ENCODE results near the gene CDC5L.

Gene CDC5L

DNA sequence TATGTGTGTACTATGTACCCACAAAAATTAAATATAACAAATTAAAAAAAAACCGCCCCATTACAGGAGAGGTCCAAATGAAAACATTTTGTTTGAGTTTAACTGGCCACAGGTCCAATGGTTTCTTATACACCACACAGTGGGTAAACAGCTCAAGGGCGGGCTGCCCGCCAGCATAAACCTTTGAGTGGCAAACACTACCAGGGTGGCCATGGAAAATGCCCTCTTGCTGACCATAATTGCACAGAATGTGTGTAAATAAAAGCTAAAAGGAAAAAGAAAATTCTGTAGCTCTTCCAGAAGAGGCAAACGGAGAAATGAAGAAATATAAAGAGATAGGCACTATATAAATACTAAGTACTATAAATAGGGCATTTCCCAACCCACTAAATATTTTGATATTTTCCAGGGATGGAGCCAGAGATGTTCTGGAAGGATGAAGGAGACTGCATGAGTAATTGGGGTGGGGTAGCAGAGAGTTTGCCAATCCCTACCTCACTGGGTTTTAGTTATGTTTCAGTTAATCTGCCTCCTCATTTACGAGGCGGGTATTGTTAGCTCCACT lies 1.1 kb upstream of the CDC5L start:
- H3K4me3 ChIP-seq (ENCODE audit: severe bottlenecking), result peak overlapping the region; percentile 69
- no peaks in the 10 kb centered on the region for H3K9me3 ChIP-seq (ENCODE audit: severe bottlenecking)
- DNase-seq (ENCODE audit: low spot score), result no peak
- peak; percentile 4; the same call in 2 of the 3 replicates for ATAC-seq (ENCODE audit: low read depth)
- peaks cover 4% of the 10 kb centered on the region for H3K4me1 ChIP-seq (ENCODE audit: insufficient read depth, poor library complexity, severe bottlenecking)
- H3K27ac ChIP-seq (ENCODE audit: poor library complexity, severe bottlenecking), result peak overlapping the region; percentile 82
- H3K36me3 ChIP-seq (ENCODE audit: low read depth), result peaks cover 22% of the 10 kb centered on the region
- TF ChIP-seq, protein P1, sequence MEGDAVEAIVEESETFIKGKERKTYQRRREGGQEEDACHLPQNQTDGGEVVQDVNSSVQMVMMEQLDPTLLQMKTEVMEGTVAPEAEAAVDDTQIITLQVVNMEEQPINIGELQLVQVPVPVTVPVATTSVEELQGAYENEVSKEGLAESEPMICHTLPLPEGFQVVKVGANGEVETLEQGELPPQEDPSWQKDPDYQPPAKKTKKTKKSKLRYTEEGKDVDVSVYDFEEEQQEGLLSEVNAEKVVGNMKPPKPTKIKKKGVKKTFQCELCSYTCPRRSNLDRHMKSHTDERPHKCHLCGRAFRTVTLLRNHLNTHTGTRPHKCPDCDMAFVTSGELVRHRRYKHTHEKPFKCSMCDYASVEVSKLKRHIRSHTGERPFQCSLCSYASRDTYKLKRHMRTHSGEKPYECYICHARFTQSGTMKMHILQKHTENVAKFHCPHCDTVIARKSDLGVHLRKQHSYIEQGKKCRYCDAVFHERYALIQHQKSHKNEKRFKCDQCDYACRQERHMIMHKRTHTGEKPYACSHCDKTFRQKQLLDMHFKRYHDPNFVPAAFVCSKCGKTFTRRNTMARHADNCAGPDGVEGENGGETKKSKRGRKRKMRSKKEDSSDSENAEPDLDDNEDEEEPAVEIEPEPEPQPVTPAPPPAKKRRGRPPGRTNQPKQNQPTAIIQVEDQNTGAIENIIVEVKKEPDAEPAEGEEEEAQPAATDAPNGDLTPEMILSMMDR (IDR thresholded peaks at IDR 0.05; ENCODE audit: poor library complexity, severe bottlenecking), result no peak
- H3K27me3 ChIP-seq (ENCODE audit: insufficient read depth, poor library complexity, severe bottlenecking), result no peaks in the 10 kb centered on the region

DNA sequence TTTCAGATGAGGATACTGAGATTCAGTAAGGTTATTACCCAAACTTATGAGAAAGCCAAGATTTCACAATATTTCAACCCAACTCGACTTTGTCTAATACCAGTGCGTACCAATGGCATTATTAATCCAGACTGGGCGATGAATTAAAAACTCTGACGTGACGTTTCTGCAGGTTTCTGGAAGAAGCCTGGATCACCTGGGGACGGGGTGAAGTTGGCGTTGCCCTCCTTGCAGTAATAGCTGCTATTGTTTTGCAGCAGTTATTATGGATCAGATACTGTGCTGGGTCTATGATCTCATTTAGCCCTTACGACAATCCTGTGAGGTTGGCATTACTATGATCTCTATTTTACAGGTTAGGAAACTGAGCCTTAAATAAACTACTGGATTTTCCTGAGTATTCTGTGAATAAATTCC lies 569 bp upstream of the CDC5L start:
- Histone ChIP-seq H3K4me1 (ENCODE audit: insufficient read depth, poor library complexity, severe bottlenecking) (peaks cover 4% of the 10 kb centered on the region), H3K9me3 (ENCODE audit: severe bottlenecking) (no peaks in the 10 kb centered on the region), H3K27me3 (ENCODE audit: insufficient read depth, poor library complexity, severe bottlenecking) (no peaks in the 10 kb centered on the region), H3K4me3 (ENCODE audit: severe bottlenecking) (peak overlapping the region; percentile 69), H3K36me3 (ENCODE audit: low read depth) (peaks cover 27% of the 10 kb centered on the region), H3K27ac (ENCODE audit: poor library complexity, severe bottlenecking) (peak overlapping the region; percentile 82)
- peak; percentile 30 for ATAC-seq (ENCODE audit: low read depth)
- DNase-seq (ENCODE audit: low spot score), result no peak
- TF ChIP-seq, protein P1 (IDR thresholded peaks at IDR 0.05; ENCODE audit: poor library complexity, severe bottlenecking), result no peak

DNA sequence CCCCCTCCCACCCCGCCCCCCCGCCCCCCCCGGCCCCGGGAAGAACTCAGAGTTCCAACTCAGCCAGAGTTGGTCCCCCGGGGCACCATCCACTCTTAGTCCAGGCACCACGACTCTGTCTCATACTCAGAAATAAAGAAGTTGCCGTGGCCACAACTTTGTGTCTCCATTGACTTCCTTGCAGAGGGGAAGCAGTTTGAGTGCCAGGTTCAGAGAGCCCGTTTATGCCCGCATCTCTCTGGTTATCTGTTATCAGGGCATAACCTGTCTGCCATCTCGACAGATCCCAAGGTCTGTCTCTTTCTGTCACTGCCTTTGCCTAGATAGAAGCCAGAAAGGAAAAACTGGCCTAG lies 605 bp downstream of the CDC5L start:
- ATAC-seq (ENCODE audit: low read depth) (no peak), DNase-seq (ENCODE audit: low spot score) (no peak)
- TF ChIP-seq, protein P1 (IDR thresholded peaks at IDR 0.05; ENCODE audit: poor library complexity, severe bottlenecking), result no peak
- peak overlapping the region; percentile 69 for H3K4me3 ChIP-seq (ENCODE audit: severe bottlenecking)
- H3K27ac ChIP-seq (ENCODE audit: poor library complexity, severe bottlenecking), result peak overlapping the region; percentile 82
- H3K36me3 ChIP-seq (ENCODE audit: low read depth), result peaks cover 38% of the 10 kb centered on the region
- no peaks in the 10 kb centered on the region for H3K27me3 ChIP-seq (ENCODE audit: insufficient read depth, poor library complexity, severe bottlenecking)
- peaks cover 4% of the 10 kb centered on the region for H3K4me1 ChIP-seq (ENCODE audit: insufficient read depth, poor library complexity, severe bottlenecking)
- no peaks in the 10 kb centered on the region for H3K9me3 ChIP-seq (ENCODE audit: severe bottlenecking)

DNA sequence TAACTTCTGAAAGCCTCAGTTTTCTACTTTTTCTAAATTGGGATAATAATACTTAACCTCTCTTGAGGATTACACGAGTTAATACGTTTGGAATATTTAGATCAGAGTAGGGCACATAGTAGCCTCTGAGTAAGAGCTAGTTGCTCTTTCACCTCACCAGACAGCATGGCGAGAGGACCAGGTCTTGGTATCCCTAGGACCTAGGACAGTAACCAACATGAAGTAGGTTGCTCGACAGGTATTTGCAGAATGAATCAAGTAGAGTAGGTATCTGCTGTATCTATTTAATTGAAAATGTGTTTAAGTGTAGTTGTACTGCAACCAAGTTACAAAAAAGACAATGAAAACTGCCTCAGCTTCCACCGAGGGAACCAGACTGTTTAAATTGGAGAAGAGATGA lies 1.4 kb downstream of the CDC5L start:
- peak overlapping the region; percentile 69 for H3K4me3 ChIP-seq (ENCODE audit: severe bottlenecking)
- peaks cover 46% of the 10 kb centered on the region for H3K36me3 ChIP-seq (ENCODE audit: low read depth)
- DNase-seq (ENCODE audit: low spot score), result no peak
- no peak overlapping the region for H3K27ac ChIP-seq (ENCODE audit: poor library complexity, severe bottlenecking)
- peaks cover 4% of the 10 kb centered on the region for H3K4me1 ChIP-seq (ENCODE audit: insufficient read depth, poor library complexity, severe bottlenecking)
- H3K27me3 ChIP-seq (ENCODE audit: insufficient read depth, poor library complexity, severe bottlenecking), result no peaks in the 10 kb centered on the region
- TF ChIP-seq, protein P1 (IDR thresholded peaks at IDR 0.05; ENCODE audit: poor library complexity, severe bottlenecking), result no peak
- H3K9me3 ChIP-seq (ENCODE audit: severe bottlenecking), result no peaks in the 10 kb centered on the region
- ATAC-seq (ENCODE audit: low read depth), result no peak

DNA sequence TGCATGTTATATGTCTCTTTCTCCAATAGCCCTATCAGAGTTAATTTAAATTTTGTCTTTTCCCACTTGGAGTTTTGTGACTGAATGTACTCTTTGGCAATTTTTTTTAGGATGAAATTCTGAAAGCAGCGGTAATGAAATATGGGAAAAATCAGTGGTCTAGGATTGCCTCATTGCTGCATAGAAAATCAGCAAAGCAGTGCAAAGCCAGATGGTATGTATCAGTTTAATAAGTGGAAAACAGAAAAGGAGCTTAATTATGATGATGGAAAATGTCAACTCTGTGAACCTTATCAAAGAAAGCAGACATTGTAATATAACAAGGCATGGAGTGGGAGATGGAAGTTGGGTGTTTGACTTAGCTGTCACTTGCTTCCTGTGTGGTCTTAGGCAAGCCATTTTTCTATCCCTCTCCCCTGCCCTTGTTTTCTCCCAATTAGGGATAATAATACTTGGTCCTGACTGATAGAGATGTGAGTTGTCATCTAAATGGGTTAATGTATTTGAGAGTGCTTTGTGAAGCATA lies 2.7 kb downstream of the CDC5L start:
- ATAC-seq (ENCODE audit: low read depth), result no peak
- TF ChIP-seq, protein P1 (IDR thresholded peaks at IDR 0.05; ENCODE audit: poor library complexity, severe bottlenecking), result no peak
- peaks cover 57% of the 10 kb centered on the region for H3K36me3 ChIP-seq (ENCODE audit: low read depth)
- peaks cover 4% of the 10 kb centered on the region for H3K4me1 ChIP-seq (ENCODE audit: insufficient read depth, poor library complexity, severe bottlenecking)
- DNase-seq (ENCODE audit: low spot score), result no peak
- no peaks in the 10 kb centered on the region for H3K27me3 ChIP-seq (ENCODE audit: insufficient read depth, poor library complexity, severe bottlenecking)
- H3K9me3 ChIP-seq (ENCODE audit: severe bottlenecking), result no peaks in the 10 kb centered on the region
- no peak overlapping the region for H3K4me3 ChIP-seq (ENCODE audit: severe bottlenecking)
- no peak overlapping the region for H3K27ac ChIP-seq (ENCODE audit: poor library complexity, severe bottlenecking)

All from RWPE2 (cell line).